Liver (tissue), 3 donors: ENCODE measurements around the gene SYTL3.

ENCODE experiments used
- HNF4G ChIP-seq: IDR thresholded peaks from 2 replicates; pipeline ENCODE4 v1.6.1; 2016; ENCODE audit warnings: antibody characterized with exemption
- JUND ChIP-seq, 2 donors: IDR thresholded peaks; 2 replicates each; pipeline ENCODE4 v1.6.1; 2016; ENCODE audit warnings: antibody characterized with exemption in 2 of 2
- RAD21 ChIP-seq, 2 donors: IDR thresholded peaks; 2 replicates each; pipeline ENCODE4 v1.6.1; 2016; ENCODE audit warnings: antibody characterized with exemption in 2 of 2, mild to moderate bottlenecking in 2 of 2
- RXRA ChIP-seq, 2 donors: IDR thresholded peaks; 2 replicates each; pipeline ENCODE4 v1.6.1; 2017 to 2018; ENCODE audit warnings: antibody characterized with exemption in 2 of 2, mild to moderate bottlenecking in 1 of 2
- SP1 ChIP-seq: IDR thresholded peaks from 2 replicates; pipeline ENCODE4 v1.6.1; 2018; ENCODE audit warnings: antibody characterized with exemption, mild to moderate bottlenecking
- TAF1 ChIP-seq: conservative IDR thresholded peaks from 2 replicates; pipeline ENCODE4 v1.6.1; 2016; ENCODE audit warnings: antibody characterized with exemption, mild to moderate bottlenecking
- TF ChIP-seq, protein P1 (sequence below): fragments of 150-350 bp; IDR thresholded peaks from 2 replicates; pipeline ENCODE4 v1.5.1; 2017; ENCODE audit warnings: improper control_type of control experiment, low read depth, low read length; ENCODE audit not compliant: missing input control
- TF ChIP-seq, protein P2 (sequence below): IDR thresholded peaks from 2 replicates; pipeline ENCODE4 v1.6.1; 2016; ENCODE audit warnings: antibody characterized with exemption
- TF ChIP-seq, protein P3 (sequence below): IDR thresholded peaks from 2 replicates; pipeline ENCODE4 v1.6.1; 2016; ENCODE audit warnings: antibody characterized with exemption
- TF ChIP-seq, protein P4 (sequence below): IDR thresholded peaks from 2 replicates; pipeline ENCODE4 v1.6.1; 2016; ENCODE audit warnings: antibody characterized with exemption, mild to moderate bottlenecking
- TF ChIP-seq, protein P5 (sequence below): IDR thresholded peaks from 2 replicates; pipeline ENCODE4 v1.6.1; 2016; ENCODE audit warnings: antibody characterized with exemption
- donor health status: healthy.
- donor health status: healthy.

DNA sequence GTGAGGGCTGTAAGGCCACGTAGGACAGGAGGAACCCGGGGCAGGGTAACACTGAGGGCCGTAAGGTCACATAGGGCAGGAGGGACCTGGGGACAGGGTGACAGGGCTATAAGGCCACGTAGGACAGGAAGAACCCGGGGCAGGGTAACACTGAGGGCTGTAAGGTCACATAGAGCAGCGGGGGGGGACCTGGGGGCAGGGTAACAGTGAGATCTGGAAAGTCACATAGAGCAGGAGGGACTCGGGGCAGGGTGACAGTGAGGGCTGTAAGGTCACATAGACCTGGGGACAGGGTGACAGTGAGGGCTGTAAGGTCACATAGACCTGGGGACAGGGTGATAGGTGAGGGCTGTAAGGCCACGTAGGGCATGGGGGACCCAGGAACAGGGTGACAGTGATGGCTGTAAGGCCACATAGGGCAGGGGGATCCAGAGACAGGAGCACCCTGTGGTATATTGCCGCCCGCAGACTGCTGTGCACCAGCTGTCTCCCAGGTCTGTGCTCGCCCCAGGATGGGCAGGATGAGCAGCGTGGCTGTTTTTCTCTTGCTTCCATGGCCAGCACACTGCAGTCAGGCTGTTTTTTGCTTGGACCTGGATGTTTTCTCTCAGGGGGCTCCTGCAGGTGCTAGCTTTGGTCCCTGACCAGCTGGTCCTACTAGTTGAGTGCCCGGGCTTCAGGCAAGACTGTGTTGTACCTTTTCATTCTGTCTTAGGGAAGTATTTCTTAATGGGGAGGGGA is 55.7 kb downstream of the SYTL3 start:
- TF ChIP-seq, protein P1, sequence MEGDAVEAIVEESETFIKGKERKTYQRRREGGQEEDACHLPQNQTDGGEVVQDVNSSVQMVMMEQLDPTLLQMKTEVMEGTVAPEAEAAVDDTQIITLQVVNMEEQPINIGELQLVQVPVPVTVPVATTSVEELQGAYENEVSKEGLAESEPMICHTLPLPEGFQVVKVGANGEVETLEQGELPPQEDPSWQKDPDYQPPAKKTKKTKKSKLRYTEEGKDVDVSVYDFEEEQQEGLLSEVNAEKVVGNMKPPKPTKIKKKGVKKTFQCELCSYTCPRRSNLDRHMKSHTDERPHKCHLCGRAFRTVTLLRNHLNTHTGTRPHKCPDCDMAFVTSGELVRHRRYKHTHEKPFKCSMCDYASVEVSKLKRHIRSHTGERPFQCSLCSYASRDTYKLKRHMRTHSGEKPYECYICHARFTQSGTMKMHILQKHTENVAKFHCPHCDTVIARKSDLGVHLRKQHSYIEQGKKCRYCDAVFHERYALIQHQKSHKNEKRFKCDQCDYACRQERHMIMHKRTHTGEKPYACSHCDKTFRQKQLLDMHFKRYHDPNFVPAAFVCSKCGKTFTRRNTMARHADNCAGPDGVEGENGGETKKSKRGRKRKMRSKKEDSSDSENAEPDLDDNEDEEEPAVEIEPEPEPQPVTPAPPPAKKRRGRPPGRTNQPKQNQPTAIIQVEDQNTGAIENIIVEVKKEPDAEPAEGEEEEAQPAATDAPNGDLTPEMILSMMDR, result no peak
- no peak for TF ChIP-seq TAF1
- no peak for TF ChIP-seq JUND (IDR thresholded peaks at IDR 0.05)
- TF ChIP-seq, protein P2, sequence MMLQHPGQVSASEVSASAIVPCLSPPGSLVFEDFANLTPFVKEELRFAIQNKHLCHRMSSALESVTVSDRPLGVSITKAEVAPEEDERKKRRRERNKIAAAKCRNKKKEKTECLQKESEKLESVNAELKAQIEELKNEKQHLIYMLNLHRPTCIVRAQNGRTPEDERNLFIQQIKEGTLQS, result no peak
- no peak for TF ChIP-seq RAD21 (IDR thresholded peaks at IDR 0.05)
- TF ChIP-seq, protein P3, sequence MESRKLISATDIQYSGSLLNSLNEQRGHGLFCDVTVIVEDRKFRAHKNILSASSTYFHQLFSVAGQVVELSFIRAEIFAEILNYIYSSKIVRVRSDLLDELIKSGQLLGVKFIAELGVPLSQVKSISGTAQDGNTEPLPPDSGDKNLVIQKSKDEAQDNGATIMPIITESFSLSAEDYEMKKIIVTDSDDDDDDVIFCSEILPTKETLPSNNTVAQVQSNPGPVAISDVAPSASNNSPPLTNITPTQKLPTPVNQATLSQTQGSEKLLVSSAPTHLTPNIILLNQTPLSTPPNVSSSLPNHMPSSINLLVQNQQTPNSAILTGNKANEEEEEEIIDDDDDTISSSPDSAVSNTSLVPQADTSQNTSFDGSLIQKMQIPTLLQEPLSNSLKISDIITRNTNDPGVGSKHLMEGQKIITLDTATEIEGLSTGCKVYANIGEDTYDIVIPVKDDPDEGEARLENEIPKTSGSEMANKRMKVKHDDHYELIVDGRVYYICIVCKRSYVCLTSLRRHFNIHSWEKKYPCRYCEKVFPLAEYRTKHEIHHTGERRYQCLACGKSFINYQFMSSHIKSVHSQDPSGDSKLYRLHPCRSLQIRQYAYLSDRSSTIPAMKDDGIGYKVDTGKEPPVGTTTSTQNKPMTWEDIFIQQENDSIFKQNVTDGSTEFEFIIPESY, result no peak
- no peak for TF ChIP-seq HNF4G
- TF ChIP-seq SP1, result no peak
- TF ChIP-seq, protein P4, sequence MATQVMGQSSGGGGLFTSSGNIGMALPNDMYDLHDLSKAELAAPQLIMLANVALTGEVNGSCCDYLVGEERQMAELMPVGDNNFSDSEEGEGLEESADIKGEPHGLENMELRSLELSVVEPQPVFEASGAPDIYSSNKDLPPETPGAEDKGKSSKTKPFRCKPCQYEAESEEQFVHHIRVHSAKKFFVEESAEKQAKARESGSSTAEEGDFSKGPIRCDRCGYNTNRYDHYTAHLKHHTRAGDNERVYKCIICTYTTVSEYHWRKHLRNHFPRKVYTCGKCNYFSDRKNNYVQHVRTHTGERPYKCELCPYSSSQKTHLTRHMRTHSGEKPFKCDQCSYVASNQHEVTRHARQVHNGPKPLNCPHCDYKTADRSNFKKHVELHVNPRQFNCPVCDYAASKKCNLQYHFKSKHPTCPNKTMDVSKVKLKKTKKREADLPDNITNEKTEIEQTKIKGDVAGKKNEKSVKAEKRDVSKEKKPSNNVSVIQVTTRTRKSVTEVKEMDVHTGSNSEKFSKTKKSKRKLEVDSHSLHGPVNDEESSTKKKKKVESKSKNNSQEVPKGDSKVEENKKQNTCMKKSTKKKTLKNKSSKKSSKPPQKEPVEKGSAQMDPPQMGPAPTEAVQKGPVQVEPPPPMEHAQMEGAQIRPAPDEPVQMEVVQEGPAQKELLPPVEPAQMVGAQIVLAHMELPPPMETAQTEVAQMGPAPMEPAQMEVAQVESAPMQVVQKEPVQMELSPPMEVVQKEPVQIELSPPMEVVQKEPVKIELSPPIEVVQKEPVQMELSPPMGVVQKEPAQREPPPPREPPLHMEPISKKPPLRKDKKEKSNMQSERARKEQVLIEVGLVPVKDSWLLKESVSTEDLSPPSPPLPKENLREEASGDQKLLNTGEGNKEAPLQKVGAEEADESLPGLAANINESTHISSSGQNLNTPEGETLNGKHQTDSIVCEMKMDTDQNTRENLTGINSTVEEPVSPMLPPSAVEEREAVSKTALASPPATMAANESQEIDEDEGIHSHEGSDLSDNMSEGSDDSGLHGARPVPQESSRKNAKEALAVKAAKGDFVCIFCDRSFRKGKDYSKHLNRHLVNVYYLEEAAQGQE, result no peak
- TF ChIP-seq RXRA (IDR thresholded peaks at IDR 0.05), result no peak
- TF ChIP-seq, protein P5, sequence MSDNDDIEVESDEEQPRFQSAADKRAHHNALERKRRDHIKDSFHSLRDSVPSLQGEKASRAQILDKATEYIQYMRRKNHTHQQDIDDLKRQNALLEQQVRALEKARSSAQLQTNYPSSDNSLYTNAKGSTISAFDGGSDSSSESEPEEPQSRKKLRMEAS, result no peak
